ENCODE data around the gene HESX1.

HESX1 gene

DNA sequence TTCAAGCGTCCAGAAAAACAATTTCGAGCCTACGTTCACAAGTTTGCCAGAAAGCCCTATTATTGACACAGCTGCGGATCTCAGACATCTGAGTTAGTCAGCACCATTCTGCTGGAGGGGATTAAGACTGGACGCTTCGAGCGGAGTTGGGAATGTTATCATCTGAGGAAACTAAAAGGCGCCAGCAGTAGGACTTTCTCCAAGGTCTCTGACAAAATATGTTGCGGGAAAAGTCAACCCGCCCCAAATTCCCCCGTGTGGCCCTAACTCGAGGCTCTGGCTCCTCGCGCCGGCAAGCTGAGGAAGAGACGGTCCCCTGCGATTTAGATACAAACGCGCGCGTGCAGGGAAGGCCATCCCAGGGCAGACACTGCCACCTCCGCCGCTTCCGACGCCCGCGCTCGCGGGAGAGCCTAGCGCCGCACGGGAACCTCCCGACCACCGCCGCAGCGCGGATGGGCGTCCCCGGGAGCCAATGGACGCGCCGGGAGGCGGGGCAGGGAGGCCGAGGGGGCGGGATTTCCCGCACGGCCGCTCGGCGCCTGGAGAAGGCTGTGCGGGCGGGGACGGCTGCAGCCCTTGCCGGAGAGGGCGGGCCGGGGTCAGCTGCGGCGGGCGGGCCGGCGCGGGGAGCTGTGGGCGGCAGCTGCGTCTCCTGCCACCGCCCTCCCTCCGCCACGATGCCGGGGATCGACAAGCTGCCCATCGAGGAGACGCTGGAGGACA lies 27.6 kb upstream of the HESX1 start, which contains the start of gene APPL1:
TSS of gene APPL1 (plus strand) at position 526 of the 726 bp plus-strand sequence. CDS start at position 681, 155 bp downstream.
- DNase-seq (ENCODE audit: low read depth) = peak; percentile 88
- TF ChIP-seq CTCF (IDR thresholded peaks at IDR 0.05; ENCODE audit: low read length, missing control alignments) = no peak
- peak within 1 kb of the TSS; percentile 83 for H3K4me3 ChIP-seq (replicated peaks; ENCODE audit: low read depth, low read length)

DNA sequence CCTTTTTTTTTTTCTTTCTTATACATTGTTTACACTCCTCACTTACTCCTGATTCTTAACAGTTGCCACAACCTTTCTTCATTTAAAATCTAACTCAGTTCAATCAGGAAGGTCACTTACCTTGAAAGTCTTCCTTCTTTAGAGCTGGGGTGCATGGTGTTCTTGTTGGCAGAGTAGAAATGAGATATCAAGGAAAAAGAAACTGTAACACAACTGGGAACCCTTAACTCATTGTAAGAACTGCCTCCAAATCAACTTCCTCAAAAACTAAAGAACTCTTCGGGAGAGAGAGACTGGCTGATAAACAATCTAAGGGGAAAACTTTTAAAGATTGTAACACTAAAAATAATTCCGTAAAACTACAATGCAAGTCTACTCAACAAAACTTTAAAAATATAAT lies 26.4 kb upstream of the HESX1 start:
- TF ChIP-seq CTCF (IDR thresholded peaks at IDR 0.05; ENCODE audit: low read length, missing control alignments) = no peak
- no peak for DNase-seq (ENCODE audit: low read depth)
- H3K4me3 ChIP-seq (replicated peaks; ENCODE audit: low read depth, low read length) = no peak overlapping the region

DNA sequence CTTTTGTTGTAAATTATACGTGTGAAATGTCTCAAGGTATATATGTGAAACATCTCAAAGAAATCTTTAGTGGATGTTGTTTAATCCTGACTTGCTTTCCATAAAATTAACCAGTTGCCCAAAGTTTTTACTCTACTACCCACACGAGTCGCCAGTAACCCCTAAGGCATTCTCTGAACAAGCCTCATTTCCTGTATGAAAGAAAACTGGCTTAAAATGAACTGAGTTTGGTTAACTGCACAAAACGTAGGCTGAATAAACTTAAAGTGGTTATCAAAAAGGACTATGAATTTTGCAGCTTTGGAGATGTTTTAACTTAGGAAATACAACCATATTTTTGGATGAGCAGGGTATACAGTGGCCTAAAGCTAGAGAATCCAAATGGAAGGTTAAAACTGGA lies 25.1 kb upstream of the HESX1 start:
- TF ChIP-seq CTCF (IDR thresholded peaks at IDR 0.05; ENCODE audit: low read length, missing control alignments) = no peak
- DNase-seq (ENCODE audit: low read depth) = peak; percentile 1
- H3K4me3 ChIP-seq (replicated peaks; ENCODE audit: low read depth, low read length) = no peak overlapping the region

- H3K4me3 ChIP-seq (replicated peaks; ENCODE audit: low read depth, low read length) = no peak overlapping the region
- peak; percentile 48 for TF ChIP-seq CTCF (IDR thresholded peaks at IDR 0.05; ENCODE audit: low read length, missing control alignments)
- peak; percentile 58 for DNase-seq (ENCODE audit: low read depth)
These were observed 22.1 kb upstream of the HESX1 start for GRCh38 chr3:57221883-57222282.

GRCh38 chr3:57206423-57206822 lies 6.6 kb upstream of the HESX1 start:
- TF ChIP-seq CTCF (IDR thresholded peaks at IDR 0.05; ENCODE audit: low read length, missing control alignments) = no peak
- H3K4me3 ChIP-seq (replicated peaks; ENCODE audit: low read depth, low read length) = no peak overlapping the region
- no peak for DNase-seq (ENCODE audit: low read depth)

GRCh38 chr3:57194641-57195040 lies 5.1 kb downstream of the HESX1 start:
- no peak for TF ChIP-seq CTCF (IDR thresholded peaks at IDR 0.05; ENCODE audit: low read length, missing control alignments)
- no peak overlapping the region for H3K4me3 ChIP-seq (replicated peaks; ENCODE audit: low read depth, low read length)
- DNase-seq (ENCODE audit: low read depth) = no peak

DNA sequence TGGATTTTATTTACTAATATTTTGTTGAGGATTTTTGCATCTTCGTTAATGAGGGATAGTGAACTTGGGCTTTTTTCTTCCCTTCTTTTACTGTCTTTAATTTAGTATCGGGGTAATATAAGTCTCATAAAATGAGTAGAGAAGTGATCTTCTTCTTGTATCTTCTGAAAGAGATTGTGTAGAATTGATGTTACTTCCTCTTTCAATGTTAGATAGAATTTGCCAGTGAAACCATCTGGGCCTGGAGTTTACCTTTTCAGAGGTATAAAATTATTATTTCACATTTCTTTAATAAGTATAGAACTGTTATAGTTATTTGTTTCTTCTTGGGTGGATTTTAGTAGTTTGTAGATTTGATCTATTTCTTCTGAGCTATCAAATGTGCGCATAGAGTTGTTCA lies 7.8 kb downstream of the HESX1 start:
- no peak for TF ChIP-seq CTCF (IDR thresholded peaks at IDR 0.05; ENCODE audit: low read length, missing control alignments)
- no peak for DNase-seq (ENCODE audit: low read depth)

More for the DNA sequence above, 7.8 kb downstream of the HESX1 start:
- H3K4me3 ChIP-seq (replicated peaks; ENCODE audit: low read depth, low read length) = no peak overlapping the region
